ENCODE results near the gene BCAS3.

GRCh38 chr17:61160204-61160603, 482.6 kb downstream of the BCAS3 start:
- TF ChIP-seq CTCF (IDR thresholded peaks at IDR 0.05; ENCODE audit: low read depth, low read length, poor library complexity, severe bottlenecking) (no peak), EZH2phosphoT487 (IDR thresholded peaks at IDR 0.05; ENCODE audit: borderline replicate concordance, low read length) (no peak)

Measured in DOHH2 (cell line).